Smooth muscle cell (in vitro differentiated cells): ENCODE measurements around the gene ZFR2. TPM values are rescaled to one million over a fixed set of nuclear protein-coding genes. Genes with fewer than 3 reads are reported as not detected.

Source experiments
- DNase-seq: peaks from one replicate; lab custom pipeline; 2025; ENCODE audit not compliant: unreplicated experiment; lab: John Stamatoyannopoulos, UW
- H2AFZ ChIP-seq: fragments of 200-600 bp; sonication (generic); 2 replicates; pipeline ENCODE4 v1.6.0; 2016; ENCODE audit warnings: antibody characterized with exemption, low read depth, mild to moderate bottlenecking
- H3F3A ChIP-seq: fragments of 200-600 bp; sonication (generic); 2 replicates; pipeline ENCODE4 v1.6.0; 2017; ENCODE audit warnings: antibody characterized with exemption, low read depth
- H3K27ac ChIP-seq: fragments of 200-600 bp; sonication (generic); 2 replicates; pipeline ENCODE4 v1.5.1; 2016; ENCODE audit warnings: low read depth, mild to moderate bottlenecking
- H3K27me3 ChIP-seq: fragments of 200-600 bp; sonication (generic); 2 replicates; pipeline ENCODE4 v1.6.1; 2016; ENCODE audit warnings: low read depth, mild to moderate bottlenecking
- H3K36me3 ChIP-seq: fragments of 200-600 bp; sonication (generic); 2 replicates; pipeline ENCODE4 v1.5.1; 2016; ENCODE audit warnings: low read depth
- H3K4me1 ChIP-seq: fragments of 200-600 bp; sonication (generic); 2 replicates; pipeline ENCODE4 v1.5.1; 2016; ENCODE audit warnings: low read depth
- H3K4me2 ChIP-seq: fragments of 200-600 bp; sonication (generic); 2 replicates; pipeline ENCODE4 v1.6.0; 2016; ENCODE audit warnings: mild to moderate bottlenecking
- H3K4me3 ChIP-seq: fragments of 200-600 bp; sonication (generic); 2 replicates; pipeline ENCODE4 v1.5.1; 2016; ENCODE audit warnings: mild to moderate bottlenecking
- H3K79me2 ChIP-seq: fragments of 200-600 bp; sonication (generic); 2 replicates; pipeline ENCODE4 v1.6.0; 2016; ENCODE audit warnings: low read depth, mild to moderate bottlenecking
- H3K9ac ChIP-seq: fragments of 200-600 bp; sonication (generic); 2 replicates; pipeline ENCODE4 v1.6.0; 2016; ENCODE audit warnings: low read depth
- H3K9me3 ChIP-seq: fragments of 200-600 bp; sonication (generic); replicated peaks from 2 replicates; pipeline ENCODE4 v1.5.1; 2016; ENCODE audit warnings: low read depth
- H4K20me1 ChIP-seq: fragments of 200-600 bp; sonication (generic); 2 replicates; pipeline ENCODE4 v1.6.0; 2016; ENCODE audit warnings: low read depth
- CTCF ChIP-seq: fragments of 200-600 bp; sonication (generic); IDR thresholded peaks from 2 replicates; pipeline ENCODE4 v1.5.1; 2017; ENCODE audit warnings: borderline replicate concordance, mild to moderate bottlenecking, antibody characterized with exemption; ENCODE audit not compliant: insufficient read depth, poor library complexity, severe bottlenecking
- WGBS: methylation state at CpG from one replicate; pipeline ENCODE4 v1.1.7; 2016; ENCODE audit warnings: low lambda C conversion rate; 5-methylcytosine and 5-hydroxymethylcytosine counted together
- polyA plus RNA-seq: library from polyadenylated mRNA; unstranded; fragments of >200 nt; fragmentation: Nextera tagmentation; extraction: Ambion mirVana; gene quantifications from 2 replicates; pipeline ENCODE4 v1.2.1, GENCODE V29; 2016
- total RNA-seq: library from RNA; depleted of rRNA; stranded (reverse); fragments of >200 nt; gene quantifications from 2 replicates; pipeline ENCODE4 v1.2.3, GENCODE V29; 2014

The ZFR2 gene
- total and polyA plus RNA-seq, 2 experiments from 2014 or later: 0.54 to 1.8 TPM

DNA sequence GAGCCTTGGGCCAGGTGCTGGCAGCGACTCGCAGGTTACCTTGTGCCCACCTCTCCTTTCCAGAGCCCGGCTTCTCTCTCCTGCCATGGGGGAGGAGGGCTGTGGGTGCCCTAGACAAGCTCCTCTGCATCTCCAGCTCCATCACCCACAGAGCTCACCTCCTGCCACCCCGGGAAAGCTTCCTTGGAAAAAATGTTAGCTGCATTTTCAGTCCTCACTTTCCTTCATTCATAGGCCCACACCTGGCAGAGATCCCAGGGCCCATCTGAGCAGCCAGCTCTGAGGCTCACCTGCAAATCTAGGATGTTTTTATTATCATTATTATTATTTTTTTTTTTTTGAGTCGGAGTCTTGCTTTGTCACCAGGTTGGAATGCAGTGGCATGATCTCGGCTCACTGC lies 36.8 kb downstream of the ZFR2 start:
- H4K20me1 ChIP-seq: no peaks in the 10 kb centered on the region

GRCh38 chr19:3831601-3832000 lies 37.2 kb downstream of the ZFR2 start:
- 86% methylated on average over 19 of the region's 19 CpGs for WGBS
- no peak for DNase-seq
- H3F3A ChIP-seq: no peaks in the 10 kb centered on the region
- H3K9me3 ChIP-seq: no peaks in the 10 kb centered on the region
- no peak for TF ChIP-seq CTCF
- H3K27ac ChIP-seq: no peak overlapping the region
- H3K27me3 ChIP-seq: no peaks in the 10 kb centered on the region
- no peaks in the 10 kb centered on the region for H3K79me2 ChIP-seq
- H4K20me1 ChIP-seq: no peaks in the 10 kb centered on the region
- no peak overlapping the region for H3K4me2 ChIP-seq
- no peak overlapping the region for H3K9ac ChIP-seq
- H3K4me1 ChIP-seq: no peaks in the 10 kb centered on the region
- no peak overlapping the region for H2AFZ ChIP-seq
- no peaks in the 10 kb centered on the region for H3K36me3 ChIP-seq
- no peak overlapping the region for H3K4me3 ChIP-seq

More for the DNA sequence above, 36.8 kb downstream of the ZFR2 start:
- no peak for TF ChIP-seq CTCF
- DNase-seq: no peak
- no peaks in the 10 kb centered on the region for H3K9me3 ChIP-seq
- no peak overlapping the region for H2AFZ ChIP-seq
- H3K27me3 ChIP-seq: no peaks in the 10 kb centered on the region
- H3F3A ChIP-seq: no peaks in the 10 kb centered on the region
- no peaks in the 10 kb centered on the region for H3K4me1 ChIP-seq
- H3K4me3 ChIP-seq: no peak overlapping the region
- no peaks in the 10 kb centered on the region for H3K79me2 ChIP-seq
- WGBS: 91% methylated on average over 6 of the region's 6 CpGs
- no peak overlapping the region for H3K4me2 ChIP-seq
- no peaks in the 10 kb centered on the region for H3K36me3 ChIP-seq
- H3K9ac ChIP-seq: no peak overlapping the region
- no peak overlapping the region for H3K27ac ChIP-seq

- Histone ChIP-seq H3K9me3 (no peaks in the 10 kb centered on the region), H3K27ac (no peak overlapping the region), H3K4me3 (no peak overlapping the region), H4K20me1 (no peaks in the 10 kb centered on the region), H3K9ac (no peak overlapping the region), H2AFZ (no peak overlapping the region), H3K36me3 (no peaks in the 10 kb centered on the region), H3F3A (no peaks in the 10 kb centered on the region), H3K4me1 (no peaks in the 10 kb centered on the region), H3K79me2 (no peaks in the 10 kb centered on the region), H3K4me2 (no peak overlapping the region), H3K27me3 (no peaks in the 10 kb centered on the region)
- TF ChIP-seq CTCF: no peak
- 87% methylated on average over 37 of the region's 45 CpGs for WGBS
- DNase-seq: no peak
These were observed 37.9 kb downstream of the ZFR2 start for GRCh38 chr19:3830621-3831589.
